ENCODE data around the gene ARID5B.

ARID5B gene

GRCh38 chr10:62037166-62037831 lies 135.8 kb downstream of the ARID5B start:
- FAIRE-seq: peak; percentile 88

GRCh38 chr10:62037890-62038608 lies 136.6 kb downstream of the ARID5B start:
- no peak for FAIRE-seq

- FAIRE-seq: peak; percentile 88
Observed at GRCh38 chr10:62038609-62039190, 137.2 kb downstream of the ARID5B start.

- no peak for FAIRE-seq
Observed at GRCh38 chr10:62039954-62040353, 138.5 kb downstream of the ARID5B start.

- no peak for FAIRE-seq
Observed at GRCh38 chr10:62040881-62041280, 139.4 kb downstream of the ARID5B start.

GRCh38 chr10:62043421-62044021 lies 142.0 kb downstream of the ARID5B start:
- no peak for FAIRE-seq

GRCh38 chr10:62044566-62044965 lies 143.1 kb downstream of the ARID5B start:
- FAIRE-seq: no peak

GRCh38 chr10:62045765-62046521 lies 144.4 kb downstream of the ARID5B start:
- no peak for FAIRE-seq

GRCh38 chr10:62046522-62047227 lies 145.2 kb downstream of the ARID5B start:
- FAIRE-seq: no peak

- FAIRE-seq: no peak
Observed at GRCh38 chr10:62047228-62047892, 145.9 kb downstream of the ARID5B start.

- no peak for FAIRE-seq
Observed at GRCh38 chr10:62047960-62048383, 146.5 kb downstream of the ARID5B start.

- no peak for FAIRE-seq
Observed at GRCh38 chr10:62048470-62048869, 147.0 kb downstream of the ARID5B start.

- FAIRE-seq: no peak
Observed at GRCh38 chr10:62048919-62049623, 147.6 kb downstream of the ARID5B start.

- no peak for FAIRE-seq
Observed at GRCh38 chr10:62049624-62050345, 148.3 kb downstream of the ARID5B start.

GRCh38 chr10:62050346-62050892 lies 148.9 kb downstream of the ARID5B start:
- FAIRE-seq: no peak

- FAIRE-seq: no peak
Observed at GRCh38 chr10:62050893-62051433, 149.5 kb downstream of the ARID5B start.

GRCh38 chr10:62052276-62052675 lies 150.8 kb downstream of the ARID5B start:
- FAIRE-seq: no peak

- no peak for FAIRE-seq
Observed at GRCh38 chr10:62053860-62054259, 152.4 kb downstream of the ARID5B start.

GRCh38 chr10:62054408-62054807 lies 152.9 kb downstream of the ARID5B start:
- no peak for FAIRE-seq

GRCh38 chr10:62054830-62055229 lies 153.3 kb downstream of the ARID5B start:
- no peak for FAIRE-seq

Measured in A204.1 (cell line).